Endothelial cell of umbilical vein (primary cell): Measurements from ENCODE around the gene RUNX2. TPM values are rescaled to one million over a fixed set of nuclear protein-coding genes. Genes with fewer than 3 reads are reported as not detected.
A peak's percentile ranks its signal among the peaks of the same experiment; 100 is the strongest.

Experiments
- BruUV-seq: library from RNA; stranded (reverse); fragments of 400-500 nt; replicated peaks from 2 replicates; lab custom pipeline; 2021; lab: Mats Ljungman, UMichigan
- CTCF ChIA-PET: fragments of 300-600, 350-600 bp; sonication (Branson Sonifier 250); formaldehyde crosslinking; loops from one replicate; lab custom pipeline; 2021; ENCODE audit warnings: antibody characterized with exemption, inconsistent platforms; lab: Charles Lee
- POLR2A ChIA-PET: fragments of 300-600, 350-600 bp; sonication (Branson Sonifier 250); formaldehyde crosslinking; loops from one replicate; lab custom pipeline; 2021; ENCODE audit warnings: antibody characterized with exemption, inconsistent platforms; lab: Charles Lee
- DNase-seq: peaks from one replicate; pipeline ENCODE4 v3.0.0-alpha.2; 2011; ENCODE audit warnings: low read depth, low spot score
- FAIRE-seq: peaks from 2 replicates; lab custom pipeline; 2011; peaks lifted over from hg19 to GRCh38; lab: Jason Lieb, UNC
- H2AFZ ChIP-seq: 2 replicates; pipeline ENCODE4 v1.6.0; 2012; ENCODE audit warnings: low read depth, low read length, control low read depth, inconsistent platforms
- H3K27ac ChIP-seq: 2 replicates; pipeline ENCODE4 v1.5.1; 2011; ENCODE audit warnings: low read depth, mild to moderate bottlenecking, control low read depth, low read length, moderate library complexity; ENCODE audit not compliant: insufficient read depth
- H3K27me3 ChIP-seq, 2 experiments: 2 replicates each; pipeline versions ENCODE4 v1.6.0 to v1.6.1; 2011; ENCODE audit warnings: low read length in 2 of 2, mixed read lengths in 1 of 2; ENCODE audit not compliant: control insufficient read depth in 2 of 2, insufficient read depth in 2 of 2
- H3K36me3 ChIP-seq, 2 experiments: 2 replicates in 1 of 2; 3 replicates in 1 of 2; pipeline ENCODE4 v1.5.1; 2011; ENCODE audit warnings: low read length in 2 of 2, mild to moderate bottlenecking in 1 of 2, moderate library complexity in 1 of 2; ENCODE audit not compliant: control insufficient read depth in 2 of 2, insufficient read depth in 2 of 2; ENCODE audit errors: extremely low read depth in 1 of 2
- H3K4me1 ChIP-seq: 3 replicates; pipeline ENCODE4 v1.5.1; 2011; ENCODE audit warnings: mild to moderate bottlenecking, low read length; ENCODE audit not compliant: control insufficient read depth, insufficient read depth; ENCODE audit errors: extremely low read depth
- H3K4me2 ChIP-seq: 2 replicates; pipeline ENCODE4 v1.6.1; 2011; ENCODE audit warnings: low read length, control low read depth, mixed read lengths; ENCODE audit not compliant: insufficient read depth
- H3K4me3 ChIP-seq, 3 experiments: fragments of 200-600 bp in 1 of 3; sonication (generic), shearing (Covaris generic) in 1 of 3; replicated peaks in 1 of 3; 2 replicates each; pipeline ENCODE4 v1.5.1; 2011 to 2016; ENCODE audit warnings: control low read depth in 3 of 3, low read length in 3 of 3, mild to moderate bottlenecking in 2 of 3, inconsistent platforms in 1 of 3, low read depth in 1 of 3, moderate library complexity in 1 of 3; ENCODE audit not compliant: insufficient read depth in 1 of 3
- H3K79me2 ChIP-seq: 2 replicates; pipeline ENCODE4 v1.6.0; 2012; ENCODE audit warnings: low read length, inconsistent platforms; ENCODE audit not compliant: control insufficient read depth, insufficient read depth
- H3K9ac ChIP-seq: replicated peaks from 2 replicates; pipeline ENCODE3; 2011; ENCODE audit warnings: low read length, control low read depth; ENCODE audit not compliant: insufficient read depth; ENCODE audit errors: extremely low read depth
- H3K9me1 ChIP-seq: replicated peaks from 3 replicates; pipeline ENCODE4 v1.6.0; 2011; ENCODE audit warnings: mild to moderate bottlenecking, low read length; ENCODE audit not compliant: control insufficient read depth, insufficient read depth; ENCODE audit errors: extremely low read depth
- H3K9me3 ChIP-seq: replicated peaks from 2 replicates; pipeline ENCODE4 v1.5.1; 2012; ENCODE audit warnings: low read length, inconsistent platforms; ENCODE audit not compliant: control insufficient read depth, insufficient read depth
- H4K20me1 ChIP-seq: replicated peaks from 2 replicates; pipeline ENCODE3; 2011; ENCODE audit warnings: mild to moderate bottlenecking, low read length; ENCODE audit not compliant: control insufficient read depth, insufficient read depth; ENCODE audit errors: extremely low read depth
- CTCF ChIP-seq, 2 donors: IDR thresholded peaks; 1 replicate in 1 of 2; 2 replicates in 1 of 2; pipeline ENCODE4 v1.5.1; 2011; ENCODE audit warnings: low read length in 2 of 2, mild to moderate bottlenecking in 2 of 2, moderate library complexity in 2 of 2, control low read depth in 1 of 2, inconsistent platforms in 1 of 2, low read depth in 1 of 2; ENCODE audit not compliant: insufficient read depth in 1 of 2; ENCODE audit errors: extremely low read depth in 1 of 2
- EZH2 ChIP-seq: IDR thresholded peaks from 2 replicates; pipeline ENCODE4 v1.6.1; 2012; ENCODE audit warnings: borderline replicate concordance, low read depth, mild to moderate bottlenecking, moderate library complexity, low read length, inconsistent platforms; ENCODE audit not compliant: severe bottlenecking
- FOS ChIP-seq: IDR thresholded peaks from 2 replicates; pipeline ENCODE4 v1.6.1; 2011; ENCODE audit warnings: mild to moderate bottlenecking, low read length, moderate library complexity, borderline replicate concordance; ENCODE audit not compliant: insufficient read depth
- GATA2 ChIP-seq: IDR thresholded peaks from 2 replicates; pipeline ENCODE4 v1.7.0; 2011; ENCODE audit warnings: low read depth, mild to moderate bottlenecking, moderate library complexity, mixed read lengths, low read length; ENCODE audit not compliant: insufficient read length, insufficient read depth
- JUN ChIP-seq: IDR thresholded peaks from 2 replicates; pipeline ENCODE4 v1.6.1; 2011; ENCODE audit warnings: borderline replicate concordance, low read depth; ENCODE audit not compliant: insufficient read length, insufficient read depth
- MAX ChIP-seq: IDR thresholded peaks from 2 replicates; pipeline ENCODE4 v1.6.1; 2011; ENCODE audit not compliant: insufficient read depth, insufficient read length
- MYC ChIP-seq: IDR thresholded peaks from one replicate; pipeline ENCODE4 v1.6.1; 2011; ENCODE audit warnings: mild to moderate bottlenecking, low read depth, low read length
- POLR2A ChIP-seq: IDR thresholded peaks from 2 replicates; pipeline ENCODE4 v1.6.1; 2012; ENCODE audit warnings: low read depth, mild to moderate bottlenecking, control low read depth, low read length
- POLR2AphosphoS5 ChIP-seq: IDR thresholded peaks from 2 replicates; pipeline ENCODE4 v1.6.1; 2012; ENCODE audit warnings: low read depth, mild to moderate bottlenecking, control low read depth, low read length, moderate library complexity; ENCODE audit not compliant: insufficient read depth
- dilution Hi-C: fragments of 300-500 bp; cut with MboI; formaldehyde crosslinking; loops from one replicate; pipeline ENCODE4 v1.15.0; 2019; ENCODE audit warnings: low sequenced_read_pairs; ENCODE audit not compliant: extremely low pct_ligation_motif_present
- intact Hi-C: fragments of 100-400 bp; cut with micrococcal nuclease; formaldehyde crosslinking; loops from one replicate; pipeline ENCODE4 v1.10.0; 2022
- polyA plus RNA-seq, 4 experiments: library from polyadenylated mRNA; depleted of rRNA in 3 of 4; stranded (reverse) in 3 of 4; unstranded in 1 of 4; fragments of >200 nt; gene quantifications; 2 replicates each; pipeline versions ENCODE4 v1.2.1 to v1.2.3, GENCODE V29; 2011 to 2012; ENCODE audit warnings: missing spikeins in 1 of 4
- total RNA-seq: library from RNA; stranded (reverse); gene quantifications from 2 replicates; pipeline ENCODE4 v1.2.3, GENCODE V29; 2021

Gene RUNX2
- total and polyA plus RNA-seq, 2 donors (not counting 3 experiments of a cell fraction or from before 2014, with no cell fraction given) = 0.06 TPM; not detected in 1

GRCh38 chr6:45590226-45590625 lies 262.1 kb downstream of the RUNX2 start:
- intact Hi-C loops = no loop called here
- peak; percentile 33 for FAIRE-seq
- Histone ChIP-seq H4K20me1 (no peaks in the 10 kb centered on the region), H3K4me1 (peaks cover 8% of the 10 kb centered on the region), H3K4me3 (no peak overlapping the region), H3K36me3 (no peaks in the 10 kb centered on the region), H3K9ac (no peak overlapping the region), H2AFZ (no peak overlapping the region), H3K27ac (no peak overlapping the region), H3K9me1 (no peaks in the 10 kb centered on the region), H3K27me3 (no peaks in the 10 kb centered on the region), H3K4me2 (no peak overlapping the region), H3K9me3 (no peaks in the 10 kb centered on the region), H3K79me2 (no peaks in the 10 kb centered on the region)
- ChIA-PET POLR2A (interaction anchor here (0.5 kb wide), 1 partner anchor 29 kb away, joined by 11 read pairs; no protein-coding TSS in a partner anchor), CTCF (interaction anchor here (0.8 kb wide), 1 partner anchor 1115 kb away, joined by 5 read pairs; no protein-coding TSS in a partner anchor)
- no TSS peak for BruUV-seq
- DNase-seq = peak; percentile 44
- peak; percentile 7 for TF ChIP-seq FOS
- no peak for TF ChIP-seq CTCF (IDR thresholded peaks at IDR 0.05; ENCODE audit: extremely low read depth in 1 of 2, insufficient read depth in 1 of 2, low read depth in 1 of 2, low read length in 2 of 2)
- dilution Hi-C loops = no loop called here

GRCh38 chr6:45590696-45591184 lies 262.6 kb downstream of the RUNX2 start:
- FAIRE-seq = no peak
- Histone ChIP-seq H3K4me2 (no peak overlapping the region), H3K36me3 (no peaks in the 10 kb centered on the region), H3K9me3 (no peaks in the 10 kb centered on the region), H3K27ac (no peak overlapping the region), H3K9ac (no peak overlapping the region), H3K4me1 (peaks cover 8% of the 10 kb centered on the region), H3K79me2 (no peaks in the 10 kb centered on the region), H3K4me3 (no peak overlapping the region), H4K20me1 (no peaks in the 10 kb centered on the region), H2AFZ (no peak overlapping the region), H3K27me3 (peaks cover 0 to 2% of the 10 kb centered on the region in 2 experiments), H3K9me1 (no peaks in the 10 kb centered on the region)
- TF ChIP-seq FOS (no peak), MYC (no peak), POLR2AphosphoS5 (no peak), POLR2A (no peak), CTCF (IDR thresholded peaks at IDR 0.05; ENCODE audit: extremely low read depth in 1 of 2, insufficient read depth in 1 of 2, low read depth in 1 of 2, low read length in 2 of 2) (no peak), GATA2 (no peak), JUN (no peak), EZH2 (no peak), MAX (no peak)
- POLR2A ChIA-PET = interaction anchor here (0.5 kb wide), 1 partner anchor 30 kb away, joined by 11 read pairs; no protein-coding TSS in a partner anchor
- BruUV-seq = no TSS peak
- intact Hi-C loops = no loop called here
- CTCF ChIA-PET = interaction anchor here (0.8 kb wide), 1 partner anchor 1115 kb away, joined by 5 read pairs; no protein-coding TSS in a partner anchor
- dilution Hi-C loops = no loop called here
- DNase-seq = no peak
